Measurements from ENCODE around the gene IFT80. TPM values are rescaled to one million over a fixed set of nuclear protein-coding genes. Genes with fewer than 3 reads are reported as not detected.

Gene IFT80
- total and polyA plus RNA-seq, 9 of the 15 experiments (the other 6 are each of a cell fraction or from before 2014, with no cell fraction given): 6.7 to 21.1 (median 16.4) TPM

DNA sequence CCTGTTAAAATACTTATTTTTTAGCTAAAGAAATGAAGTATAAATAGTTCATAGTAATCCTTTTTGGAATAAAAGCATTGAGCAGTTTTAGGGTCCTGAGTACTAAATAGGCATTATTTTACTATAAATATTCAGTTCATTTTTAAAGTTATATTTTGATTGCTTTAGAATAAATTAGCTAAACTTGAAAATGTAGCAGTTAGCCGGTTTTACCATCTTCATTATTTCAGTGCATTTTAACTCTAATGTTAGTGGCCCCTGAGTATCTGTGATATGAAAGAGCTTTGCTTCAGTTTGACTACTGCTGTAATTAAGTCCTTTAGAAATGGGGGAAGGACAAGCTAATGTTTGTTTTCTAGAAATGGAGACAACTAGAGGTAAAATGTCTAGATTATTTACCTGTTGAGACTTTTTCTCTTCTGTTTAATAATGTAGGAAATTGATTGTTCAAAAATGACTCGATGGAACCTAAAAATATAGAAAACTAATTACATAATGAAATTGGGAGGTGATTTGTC, 4.1 kb upstream of the IFT80 start:
- in situ Hi-C loops (cut with MboI): no loop called here
- H3K27me3 ChIP-seq (ENCODE audit: control insufficient read depth in 2 of 2, insufficient read depth in 2 of 2, low read length in 2 of 2): no peaks in the 10 kb centered on the region
- TF ChIP-seq, protein P1, sequence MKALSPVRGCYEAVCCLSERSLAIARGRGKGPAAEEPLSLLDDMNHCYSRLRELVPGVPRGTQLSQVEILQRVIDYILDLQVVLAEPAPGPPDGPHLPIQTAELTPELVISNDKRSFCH (CRISPR knock-in tag; IDR thresholded peaks at IDR 0.05): no peak
- TF ChIP-seq, protein P1 (tag; IDR thresholded peaks at IDR 0.05): no peak
- TF ChIP-seq, protein P2, sequence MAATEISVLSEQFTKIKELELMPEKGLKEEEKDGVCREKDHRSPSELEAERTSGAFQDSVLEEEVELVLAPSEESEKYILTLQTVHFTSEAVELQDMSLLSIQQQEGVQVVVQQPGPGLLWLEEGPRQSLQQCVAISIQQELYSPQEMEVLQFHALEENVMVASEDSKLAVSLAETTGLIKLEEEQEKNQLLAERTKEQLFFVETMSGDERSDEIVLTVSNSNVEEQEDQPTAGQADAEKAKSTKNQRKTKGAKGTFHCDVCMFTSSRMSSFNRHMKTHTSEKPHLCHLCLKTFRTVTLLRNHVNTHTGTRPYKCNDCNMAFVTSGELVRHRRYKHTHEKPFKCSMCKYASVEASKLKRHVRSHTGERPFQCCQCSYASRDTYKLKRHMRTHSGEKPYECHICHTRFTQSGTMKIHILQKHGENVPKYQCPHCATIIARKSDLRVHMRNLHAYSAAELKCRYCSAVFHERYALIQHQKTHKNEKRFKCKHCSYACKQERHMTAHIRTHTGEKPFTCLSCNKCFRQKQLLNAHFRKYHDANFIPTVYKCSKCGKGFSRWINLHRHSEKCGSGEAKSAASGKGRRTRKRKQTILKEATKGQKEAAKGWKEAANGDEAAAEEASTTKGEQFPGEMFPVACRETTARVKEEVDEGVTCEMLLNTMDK (IDR thresholded peaks at IDR 0.05; ENCODE audit: borderline replicate concordance, insufficient read depth, low read depth, low read length, poor library complexity, severe bottlenecking): no peak
- TF ChIP-seq, protein P3, sequence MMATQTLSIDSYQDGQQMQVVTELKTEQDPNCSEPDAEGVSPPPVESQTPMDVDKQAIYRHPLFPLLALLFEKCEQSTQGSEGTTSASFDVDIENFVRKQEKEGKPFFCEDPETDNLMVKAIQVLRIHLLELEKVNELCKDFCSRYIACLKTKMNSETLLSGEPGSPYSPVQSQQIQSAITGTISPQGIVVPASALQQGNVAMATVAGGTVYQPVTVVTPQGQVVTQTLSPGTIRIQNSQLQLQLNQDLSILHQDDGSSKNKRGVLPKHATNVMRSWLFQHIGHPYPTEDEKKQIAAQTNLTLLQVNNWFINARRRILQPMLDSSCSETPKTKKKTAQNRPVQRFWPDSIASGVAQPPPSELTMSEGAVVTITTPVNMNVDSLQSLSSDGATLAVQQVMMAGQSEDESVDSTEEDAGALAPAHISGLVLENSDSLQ (IDR thresholded peaks at IDR 0.05): no peak
- TF ChIP-seq COPS2 (conservative IDR thresholded peaks at IDR 0.05) (no peak), DMBX1 (CRISPR knock-in tag; IDR thresholded peaks at IDR 0.05; ENCODE audit: borderline replicate concordance) (no peak), GTF2F1 (IDR thresholded peaks at IDR 0.05; ENCODE audit: low read depth, low read length) (no peak), RBM22 (IDR thresholded peaks at IDR 0.05; ENCODE audit: low read depth, low read length, poor library complexity, severe bottlenecking) (no peak), NR4A1 (CRISPR knock-in tag; IDR thresholded peaks at IDR 0.05) (no peak), NR4A1 (tag; IDR thresholded peaks at IDR 0.05) (no peak)
- TF ChIP-seq, protein P4, sequence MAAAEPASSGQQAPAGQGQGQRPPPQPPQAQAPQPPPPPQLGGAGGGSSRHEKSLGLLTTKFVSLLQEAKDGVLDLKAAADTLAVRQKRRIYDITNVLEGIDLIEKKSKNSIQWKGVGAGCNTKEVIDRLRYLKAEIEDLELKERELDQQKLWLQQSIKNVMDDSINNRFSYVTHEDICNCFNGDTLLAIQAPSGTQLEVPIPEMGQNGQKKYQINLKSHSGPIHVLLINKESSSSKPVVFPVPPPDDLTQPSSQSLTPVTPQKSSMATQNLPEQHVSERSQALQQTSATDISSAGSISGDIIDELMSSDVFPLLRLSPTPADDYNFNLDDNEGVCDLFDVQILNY (CRISPR knock-in tag; IDR thresholded peaks at IDR 0.05): no peak
- TF ChIP-seq, protein P5, sequence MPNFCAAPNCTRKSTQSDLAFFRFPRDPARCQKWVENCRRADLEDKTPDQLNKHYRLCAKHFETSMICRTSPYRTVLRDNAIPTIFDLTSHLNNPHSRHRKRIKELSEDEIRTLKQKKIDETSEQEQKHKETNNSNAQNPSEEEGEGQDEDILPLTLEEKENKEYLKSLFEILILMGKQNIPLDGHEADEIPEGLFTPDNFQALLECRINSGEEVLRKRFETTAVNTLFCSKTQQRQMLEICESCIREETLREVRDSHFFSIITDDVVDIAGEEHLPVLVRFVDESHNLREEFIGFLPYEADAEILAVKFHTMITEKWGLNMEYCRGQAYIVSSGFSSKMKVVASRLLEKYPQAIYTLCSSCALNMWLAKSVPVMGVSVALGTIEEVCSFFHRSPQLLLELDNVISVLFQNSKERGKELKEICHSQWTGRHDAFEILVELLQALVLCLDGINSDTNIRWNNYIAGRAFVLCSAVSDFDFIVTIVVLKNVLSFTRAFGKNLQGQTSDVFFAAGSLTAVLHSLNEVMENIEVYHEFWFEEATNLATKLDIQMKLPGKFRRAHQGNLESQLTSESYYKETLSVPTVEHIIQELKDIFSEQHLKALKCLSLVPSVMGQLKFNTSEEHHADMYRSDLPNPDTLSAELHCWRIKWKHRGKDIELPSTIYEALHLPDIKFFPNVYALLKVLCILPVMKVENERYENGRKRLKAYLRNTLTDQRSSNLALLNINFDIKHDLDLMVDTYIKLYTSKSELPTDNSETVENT (CRISPR knock-in tag; IDR thresholded peaks at IDR 0.05): no peak
- TF ChIP-seq, protein P6, sequence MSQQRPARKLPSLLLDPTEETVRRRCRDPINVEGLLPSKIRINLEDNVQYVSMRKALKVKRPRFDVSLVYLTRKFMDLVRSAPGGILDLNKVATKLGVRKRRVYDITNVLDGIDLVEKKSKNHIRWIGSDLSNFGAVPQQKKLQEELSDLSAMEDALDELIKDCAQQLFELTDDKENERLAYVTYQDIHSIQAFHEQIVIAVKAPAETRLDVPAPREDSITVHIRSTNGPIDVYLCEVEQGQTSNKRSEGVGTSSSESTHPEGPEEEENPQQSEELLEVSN (IDR thresholded peaks at IDR 0.05; ENCODE audit: borderline replicate concordance in 1 of 2, extremely low read depth in 1 of 2, insufficient read depth in 1 of 2, insufficient read length in 1 of 2, low read depth in 1 of 2, low read length in 1 of 2, poor library complexity in 1 of 2, severe bottlenecking in 1 of 2): no peak

More for the DNA sequence above, 4.1 kb upstream of the IFT80 start:
- H3K9ac ChIP-seq (ENCODE audit: insufficient read depth in 1 of 2, low read depth in 2 of 2, low read length in 2 of 2): peak overlapping the region in 1 of 2 experiments; percentile 98; a peak in 2 of 4 replicates
- H3K4me1 ChIP-seq (replicated peaks in 1 of 2; ENCODE audit: control insufficient read depth in 2 of 2, insufficient read depth in 2 of 2, low read length in 2 of 2): peaks cover 0 to 5% of the 10 kb centered on the region in 2 experiments; a peak in 3 of 5 replicates
- peaks cover 95% of the 10 kb centered on the region for H3K79me2 ChIP-seq (ENCODE audit: control insufficient read depth, insufficient read depth, low read length)
- 5% methylated on average over 2 of the region's 2 CpGs for WGBS (ENCODE audit: insufficient coverage, low coverage, missing lambda C conversion rate)
- intact Hi-C loops (cut with micrococcal nuclease): loop anchor here (5.0 kb wide), 2 partner anchors 71 to 176 kb away; partner anchors contain the start of gene C3orf80
- ChIA-PET CTCF (ENCODE audit: low intra/inter-chr PET ratio) (no interaction called here), POLR2A (interaction anchor here (0.5 to 2.9 kb wide), 4 partner anchors 8 to 240 kb away, joined by 3 to 23 read pairs (median 4); no protein-coding TSS in a partner anchor)
- DNase-seq (ENCODE audit: extremely low read depth in 1 of 4, low spot score in 3 of 4): no peak
- H4K20me1 ChIP-seq (replicated peaks; ENCODE audit: control insufficient read depth, insufficient read depth, low read length): peaks cover 30% of the 10 kb centered on the region
- no TSS peak for BruUV-seq (replicated peaks)
- H3K9me1 ChIP-seq (ENCODE audit: control insufficient read depth, insufficient read depth, low read length): no peaks in the 10 kb centered on the region
- peak overlapping the region; percentile 95 for H3K4me2 ChIP-seq (ENCODE audit: insufficient read depth, low read length)
- peak overlapping the region; percentile 71 for H3K4me3 ChIP-seq
- H3K9me3 ChIP-seq (replicated peaks; ENCODE audit: control insufficient read depth, insufficient read depth, low read depth, low read length): no peaks in the 10 kb centered on the region
- H3K36me3 ChIP-seq (ENCODE audit: control insufficient read depth, insufficient read depth, low read length): peaks cover 72% of the 10 kb centered on the region
- no peak for ATAC-seq
- peak overlapping the region; percentile 31; the same call in 2 of the 3 replicates for H3K27ac ChIP-seq (ENCODE audit: extremely low read depth, low read depth, low read length)
- H2AFZ ChIP-seq (ENCODE audit: low read depth, low read length): no peak overlapping the region
- FAIRE-seq: no peak

Data from K562 (cell line).